Peyer's patch (tissue), 4 donors: ENCODE data around the gene NOP56. TPM values are rescaled to one million over a fixed set of nuclear protein-coding genes. Genes with fewer than 3 reads are reported as not detected.

Experiments
- DNase-seq, 3 donors: peaks; one replicate each; pipeline ENCODE4 v3.0.0-alpha.2; 2017 to 2019
- H3K27ac ChIP-seq, 4 donors: fragments of 200-600 bp; sonication (generic); one replicate each; pipeline ENCODE4 v1.5.1; 2016 to 2019
- H3K27me3 ChIP-seq, 2 donors: fragments of 200-600 bp; sonication (generic); one replicate each; pipeline ENCODE4 v1.5.1; 2019
- H3K36me3 ChIP-seq, 3 donors: fragments of 200-600 bp; sonication (generic); one replicate each; pipeline ENCODE4 v1.5.1; 2016 to 2019
- H3K4me1 ChIP-seq, 4 donors: fragments of 200-600 bp; sonication (generic); one replicate each; pipeline ENCODE4 v1.5.1; 2016 to 2019
- H3K4me3 ChIP-seq, 4 donors: fragments of 200-600 bp; sonication (generic); 1 replicate in 3 of 4; 2 replicates in 1 of 4; pipeline ENCODE4 v1.5.1; 2016 to 2019; ENCODE audit warnings: mild to moderate bottlenecking in 1 of 4
- H3K9me3 ChIP-seq, 4 donors: fragments of 200-600 bp; sonication (generic); one replicate each; pipeline ENCODE4 v1.5.1; 2016 to 2019; ENCODE audit warnings: mild to moderate bottlenecking in 1 of 4
- CTCF ChIP-seq, 6 experiments: fragments of 450-650 bp in 4 of 6; fragments of 200-600 bp in 2 of 6; sonication (generic) in 1 of 6; IDR thresholded peaks; one replicate each; pipeline ENCODE4 v1.5.1; 2017 to 2019; ENCODE audit warnings: antibody characterized with exemption in 6 of 6, mild to moderate bottlenecking in 3 of 6, moderate library complexity in 1 of 6
- POLR2A ChIP-seq, 2 donors: fragments of 450-650 bp; IDR thresholded peaks; one replicate each; pipeline ENCODE4 v1.5.1; 2017; ENCODE audit warnings: antibody characterized with exemption in 2 of 2, mild to moderate bottlenecking in 2 of 2, moderate library complexity in 2 of 2
- total RNA-seq, 4 donors: library from RNA; depleted of rRNA; stranded (reverse); fragments of >200 nt; gene quantifications; one replicate each; pipeline ENCODE4 v1.1.0, GENCODE V29; 2016

The NOP56 gene
- total RNA-seq, 4 donors from 2014 or later = 53.8 to 289 (median 94.2) TPM

GRCh38 chr20:2700913-2701620 lies 48.6 kb downstream of the NOP56 start:
- H3K9me3 ChIP-seq = no peaks in the 10 kb centered on the region
- H3K36me3 ChIP-seq = no peaks in the 10 kb centered on the region
- H3K4me1 ChIP-seq = no peaks in the 10 kb centered on the region
- no peak for DNase-seq
- TF ChIP-seq CTCF (IDR thresholded peaks at IDR 0.05) (no peak), POLR2A (IDR thresholded peaks at IDR 0.05) (no peak)
- no peak overlapping the region for H3K27ac ChIP-seq
- no peaks in the 10 kb centered on the region for H3K27me3 ChIP-seq
- no peak overlapping the region for H3K4me3 ChIP-seq

- H3K4me3 ChIP-seq = no peak overlapping the region
- TF ChIP-seq POLR2A (IDR thresholded peaks at IDR 0.05) (no peak), CTCF (IDR thresholded peaks at IDR 0.05) (no peak)
Observed at GRCh38 chr20:2701671-2702081, 49.2 kb downstream of the NOP56 start.

GRCh38 chr20:2703716-2704475 lies 51.5 kb downstream of the NOP56 start:
- no peak overlapping the region for H3K4me3 ChIP-seq
- TF ChIP-seq POLR2A (IDR thresholded peaks at IDR 0.05) = no peak
- TF ChIP-seq CTCF (IDR thresholded peaks at IDR 0.05) = no peak
- no peaks in the 10 kb centered on the region for H3K4me1 ChIP-seq
- H3K27ac ChIP-seq = no peak overlapping the region
- peak in 1 of 3 donors; percentile 14 for DNase-seq
- H3K9me3 ChIP-seq = no peaks in the 10 kb centered on the region
- H3K36me3 ChIP-seq = no peaks in the 10 kb centered on the region
- H3K27me3 ChIP-seq = no peaks in the 10 kb centered on the region

More at GRCh38 chr20:2701671-2702081, 49.2 kb downstream of the NOP56 start:
- Histone ChIP-seq H3K27ac (no peak overlapping the region), H3K27me3 (no peaks in the 10 kb centered on the region), H3K36me3 (no peaks in the 10 kb centered on the region), H3K4me1 (no peaks in the 10 kb centered on the region), H3K9me3 (no peaks in the 10 kb centered on the region)
- peak in 1 of 3 donors; percentile 23 for DNase-seq

- Histone ChIP-seq H3K4me3 (no peak overlapping the region), H3K36me3 (no peaks in the 10 kb centered on the region), H3K27ac (no peak overlapping the region), H3K27me3 (no peaks in the 10 kb centered on the region), H3K4me1 (no peaks in the 10 kb centered on the region), H3K9me3 (no peaks in the 10 kb centered on the region)
- peak in 1 of 3 donors; percentile 40 for DNase-seq
- TF ChIP-seq POLR2A (IDR thresholded peaks at IDR 0.05) = no peak
- TF ChIP-seq CTCF (IDR thresholded peaks at IDR 0.05) = no peak
Observed at GRCh38 chr20:2705931-2706645, 53.7 kb downstream of the NOP56 start.

- no peak for DNase-seq
- no peaks in the 10 kb centered on the region for H3K9me3 ChIP-seq
- TF ChIP-seq CTCF (IDR thresholded peaks at IDR 0.05) = no peak
- TF ChIP-seq POLR2A (IDR thresholded peaks at IDR 0.05) = no peak
- H3K27ac ChIP-seq = no peak overlapping the region
- H3K27me3 ChIP-seq = no peaks in the 10 kb centered on the region
- no peaks in the 10 kb centered on the region for H3K4me1 ChIP-seq
- H3K4me3 ChIP-seq = no peak overlapping the region
- H3K36me3 ChIP-seq = no peaks in the 10 kb centered on the region
Observed at GRCh38 chr20:2706688-2707352, 54.4 kb downstream of the NOP56 start.
